K562 (cell line): ENCODE results near the gene TMEM50B. TPM values are rescaled to one million over a fixed set of nuclear protein-coding genes. Genes with fewer than 3 reads are reported as not detected.

ENCODE experiments used
- ATAC-seq: fragments of 200-7000 bp; cut with Tn5 transposase; 3 replicates; pipeline ENCODE4 v1.9.1; 2020; ENCODE audit warnings: moderate library complexity
- BruUV-seq: library from RNA; stranded (reverse); fragments of 400-500 nt; replicated peaks from 2 replicates; lab custom pipeline; 2021; lab: Mats Ljungman, UMichigan
- CTCF ChIA-PET: fragments of 300-600 bp; formaldehyde crosslinking; extraction: SDS; loops from one replicate; lab custom pipeline; 2021; ENCODE audit warnings: low intra/inter-chr PET ratio; lab: Yijun Ruan, JAX
- POLR2A ChIA-PET: fragments of 300-600, 350-650 bp; sonication (Branson Sonifier 250); formaldehyde crosslinking; extraction: SDS; loops from one replicate; lab custom pipeline; 2021; ENCODE audit warnings: antibody characterized with exemption, inconsistent platforms; lab: Yijun Ruan, JAX
- DNase-seq, 4 experiments: peaks; one replicate each; pipeline versions ENCODE4 v3.0.0 to v3.0.0-alpha.2; 2011 to 2018; ENCODE audit warnings: low spot score in 3 of 4, mixed read lengths in 3 of 4; ENCODE audit errors: extremely low read depth in 1 of 4
- FAIRE-seq: peaks from 2 replicates; lab custom pipeline; 2011; peaks lifted over from hg19 to GRCh38; lab: Jason Lieb, UNC
- H2AFZ ChIP-seq: 2 replicates; pipeline ENCODE4 v1.6.0; 2011; ENCODE audit warnings: low read depth, low read length, control low read depth, inconsistent platforms
- H3K27ac ChIP-seq: fragments of 200-600 bp; 3 replicates; pipeline ENCODE4 v1.8.0; 2011; ENCODE audit warnings: low read depth, mild to moderate bottlenecking, control low read depth, inconsistent platforms, low read length, moderate library complexity, mixed read lengths; ENCODE audit errors: extremely low read depth
- H3K27me3 ChIP-seq, 2 experiments: fragments of 300-600 bp in 1 of 2; 2 replicates in 1 of 2; 3 replicates in 1 of 2; pipeline versions ENCODE4 v1.6.0 to v1.8.0; 2011; ENCODE audit warnings: inconsistent platforms in 2 of 2, low read length in 2 of 2, mild to moderate bottlenecking in 1 of 2, mixed read lengths in 1 of 2, moderate library complexity in 1 of 2; ENCODE audit not compliant: control insufficient read depth in 2 of 2, insufficient read depth in 2 of 2
- H3K36me3 ChIP-seq: fragments of 300-600 bp; 3 replicates; pipeline ENCODE4 v1.8.0; 2011; ENCODE audit warnings: mild to moderate bottlenecking, low read length, inconsistent platforms; ENCODE audit not compliant: control insufficient read depth, insufficient read depth
- H3K4me1 ChIP-seq, 2 experiments: fragments of 200-600 bp in 1 of 2; replicated peaks in 1 of 2; 2 replicates in 1 of 2; 3 replicates in 1 of 2; pipeline versions ENCODE4 v1.5.1 to v1.8.0; 2011; ENCODE audit warnings: inconsistent platforms in 2 of 2, low read length in 2 of 2, mild to moderate bottlenecking in 1 of 2, mixed read lengths in 1 of 2, moderate library complexity in 1 of 2; ENCODE audit not compliant: control insufficient read depth in 2 of 2, insufficient read depth in 2 of 2
- H3K4me2 ChIP-seq: 2 replicates; pipeline ENCODE4 v1.6.1; 2011; ENCODE audit warnings: low read length, control low read depth, inconsistent platforms, mixed read lengths; ENCODE audit not compliant: insufficient read depth
- H3K4me3 ChIP-seq: fragments of 200-600 bp; sonication (generic), shearing (Covaris generic); 2 replicates; pipeline ENCODE4 v1.5.1; 2016; ENCODE audit warnings: control low read depth, inconsistent platforms
- H3K79me2 ChIP-seq: fragments of 200-600 bp; 3 replicates; pipeline ENCODE4 v1.8.0; 2011; ENCODE audit warnings: low read length, inconsistent platforms; ENCODE audit not compliant: control insufficient read depth, insufficient read depth
- H3K9ac ChIP-seq, 2 experiments: 2 replicates each; pipeline versions ENCODE4 v1.6.0 to v1.6.1; 2011; ENCODE audit warnings: low read depth in 2 of 2, low read length in 2 of 2, control low read depth in 1 of 2, inconsistent platforms in 1 of 2, mild to moderate bottlenecking in 1 of 2, mixed read lengths in 1 of 2; ENCODE audit not compliant: insufficient read depth in 1 of 2
- H3K9me1 ChIP-seq: one replicate; pipeline ENCODE4 v1.6.0; 2011; ENCODE audit warnings: inconsistent platforms, mild to moderate bottlenecking, low read length, moderate library complexity; ENCODE audit not compliant: control insufficient read depth, insufficient read depth
- H3K9me3 ChIP-seq: replicated peaks from 2 replicates; pipeline ENCODE4 v1.5.1; 2011; ENCODE audit warnings: low read depth, low read length, inconsistent platforms; ENCODE audit not compliant: control insufficient read depth, insufficient read depth
- H4K20me1 ChIP-seq: replicated peaks from 2 replicates; pipeline ENCODE4 v1.6.1; 2011; ENCODE audit warnings: low read length, inconsistent platforms, mixed read lengths; ENCODE audit not compliant: control insufficient read depth, insufficient read depth
- CTBP1 ChIP-seq: fragments of 450-650 bp; IDR thresholded peaks from 2 replicates; pipeline ENCODE4 v1.6.1; 2016; ENCODE audit warnings: borderline replicate concordance
- ETS2 ChIP-seq: IDR thresholded peaks from 2 replicates; pipeline ENCODE4 v1.6.1; 2016; ENCODE audit warnings: borderline replicate concordance, missing genetic modification characterization, mild to moderate bottlenecking, moderate library complexity, missing compliant biosample characterization; ENCODE audit not compliant: poor library complexity, severe bottlenecking
- GTF2A2 ChIP-seq: IDR thresholded peaks from 2 replicates; pipeline ENCODE4 v1.6.1; 2016; ENCODE audit warnings: mild to moderate bottlenecking, missing genetic modification characterization, missing compliant biosample characterization
- IRF1 ChIP-seq: sonication (generic); formaldehyde crosslinking; IDR thresholded peaks from 2 replicates; pipeline ENCODE4 v1.8.0; 2022; ENCODE audit warnings: missing genetic modification reagents, mild to moderate bottlenecking, borderline replicate concordance
- RREB1 ChIP-seq: fragments of 250-450 bp; sonication (Bioruptor Pico); IDR thresholded peaks from 2 replicates; pipeline ENCODE4 v1.4.0; 2020
- ZC3H8 ChIP-seq: fragments of 450-650 bp; IDR thresholded peaks from 2 replicates; pipeline ENCODE4 v1.6.1; 2017
- ZNF134 ChIP-seq: fragments of 250-450 bp; sonication (Bioruptor Pico); conservative IDR thresholded peaks from 2 replicates; pipeline ENCODE4 v1.4.0; 2020
- ZNF41 ChIP-seq: fragments of 250-450 bp; sonication (Bioruptor Pico); conservative IDR thresholded peaks from 2 replicates; pipeline ENCODE4 v1.4.0; 2020; ENCODE audit warnings: mild to moderate bottlenecking
- ZSCAN32 ChIP-seq: fragments of 450-650 bp; formaldehyde crosslinking; IDR thresholded peaks from 2 replicates; pipeline ENCODE4 v1.4.0; 2020; ENCODE audit warnings: mild to moderate bottlenecking, moderate library complexity
- WGBS: fragments of 100-300 bp; shearing (Covaris generic); methylation state at CpG from one replicate; pipeline ENCODE4 v1.1.6; 2016; ENCODE audit warnings: low coverage, mixed read lengths; ENCODE audit not compliant: insufficient coverage; ENCODE audit errors: missing lambda C conversion rate; 5-methylcytosine and 5-hydroxymethylcytosine counted together
- in situ Hi-C: fragments of 300-500 bp; cut with MboI; formaldehyde crosslinking; loops from 4 replicates; pipeline ENCODE4 v1.15.0; 2018; ENCODE audit warnings: inconsistent platforms, mixed read lengths
- intact Hi-C: fragments of 100-400 bp; cut with micrococcal nuclease; formaldehyde crosslinking; loops from 2 replicates; pipeline ENCODE4 v1.14.2; 2022
- polyA plus RNA-seq, 8 experiments: library from polyadenylated mRNA; depleted of rRNA in 4 of 8; stranded (reverse) in 5 of 8; unstranded in 3 of 8; fragments of >200 nt; fragmentation: Nextera tagmentation in 2 of 8; fragmentation: Illumina TruSeq in 1 of 8; extraction: Ambion mirVana in 2 of 8; extraction: Trizol in 1 of 8; gene quantifications; 2 replicates each; pipeline versions ENCODE4 v1.2.1 to v1.2.3, GENCODE V29; 2011 to 2014; ENCODE audit warnings: inconsistent platforms in 1 of 8, missing spikeins in 1 of 8
- total RNA-seq, 7 experiments: library from RNA; depleted of rRNA in 6 of 7; stranded (reverse); fragments of >200 nt in 6 of 7; fragmentation: Illumina TruSeq in 2 of 7; extraction: Trizol in 2 of 7; gene quantifications; 2 replicates each; pipeline versions ENCODE4 v1.2.1 to v1.2.3, GENCODE V29; 2011 to 2021; ENCODE audit warnings: low replicate concordance in 1 of 7

TMEM50B gene
- total and polyA plus RNA-seq, 9 of the 15 experiments (the other 6 are each of a cell fraction or from before 2014, with no cell fraction given), result 20.5 to 64.6 (median 28.9) TPM

- ATAC-seq (peak; percentile 26; the same call in 2 of the 3 replicates), DNase-seq (no peak), FAIRE-seq (no peak)
- Histone ChIP-seq H2AFZ (no peak overlapping the region), H3K4me1 (no peaks in the 10 kb centered on the region), H3K4me3 (no peak overlapping the region), H3K9ac (0 out of 4 replicates have a peak overlapping the region, but pooled peaks of 1 of the 2 experiments have one; percentile 61), H3K9me1 (no peaks in the 10 kb centered on the region), H3K36me3 (peaks cover 61% of the 10 kb centered on the region), H3K9me3 (no peaks in the 10 kb centered on the region), H3K79me2 (no peaks in the 10 kb centered on the region), H3K4me2 (no peak overlapping the region), H3K27me3 (no peaks in the 10 kb centered on the region), H4K20me1 (0 out of 2 replicates have a peak, but pooled peaks cover 3% of the 10 kb centered on the region), H3K27ac (no peak overlapping the region)
- WGBS, result 89% methylated on average over 12 of the region's 12 CpGs
- TF ChIP-seq GTF2A2 (tag) (no peak), CTBP1 (no peak), ZNF41 (CRISPR knock-in tag) (no peak), IRF1 (CRISPR knock-in tag) (no peak), RREB1 (CRISPR knock-in tag) (no peak), ZC3H8 (no peak), ZNF134 (no peak), ETS2 (tag) (no peak), ZSCAN32 (CRISPR knock-in tag) (no peak)
- POLR2A ChIA-PET, result interaction anchor here (0.5 to 0.6 kb wide), 2 partner anchors 39 to 564 kb away, joined by 3 read pairs; no protein-coding TSS in a partner anchor
- in situ Hi-C loops, result no loop called here
- no TSS peak for BruUV-seq
- CTCF ChIA-PET, result no interaction called here
- intact Hi-C loops, result no loop called here
These were observed 60.1 kb downstream of the TMEM50B start for GRCh38 chr21:33419538-33420123.
